Measurements from ENCODE around the gene SPATA46. TPM values are rescaled to one million over a fixed set of nuclear protein-coding genes. Genes with fewer than 3 reads are reported as not detected.

SPATA46 gene
- total RNA-seq, 2 experiments from 2014 or later: not detected

GRCh38 chr1:162372159-162373071, 4.2 kb downstream of the SPATA46 start:
- Histone ChIP-seq H3K27ac (ENCODE audit: low read depth in 1 of 2, low read length in 2 of 2) (no peak overlapping the region), H3K27me3 (ENCODE audit: control insufficient read depth in 1 of 2, insufficient read depth in 2 of 2, low read length in 2 of 2) (no peaks in the 10 kb centered on the region), H3K36me3 (ENCODE audit: insufficient read depth, low read length) (no peaks in the 10 kb centered on the region), H3K9me3 (ENCODE audit: control insufficient read depth in 1 of 2, insufficient read depth in 1 of 2, low read length in 2 of 2) (no peaks in the 10 kb centered on the region), H3K4me3 (ENCODE audit: low read length) (no peak overlapping the region), H3K4me1 (ENCODE audit: insufficient read depth, low read length) (no peaks in the 10 kb centered on the region)
- POLR2A ChIA-PET: no interaction called here
- no peaks in the 10 kb centered on the region for H3K4me1 Mint-ChIP-seq (ENCODE audit: low read depth)
- H3K36me3 Mint-ChIP-seq (ENCODE audit: low read depth): no peaks in the 10 kb centered on the region
- CTCF ChIA-PET: no interaction called here
- no peaks in the 10 kb centered on the region for H3K27me3 Mint-ChIP-seq
- ATAC-seq (ENCODE audit: poor library complexity) (no peak), DNase-seq (no peak)
- no peak overlapping the region for H3K27ac Mint-ChIP-seq
- TF ChIP-seq CTCF (IDR thresholded peaks at IDR 0.05): no peak
- no peaks in the 10 kb centered on the region for H3K9me3 Mint-ChIP-seq
- no peak overlapping the region for H3K4me3 Mint-ChIP-seq
- intact Hi-C loops (cut with DNase I, micrococcal nuclease): no loop called here

GRCh38 chr1:162371611-162372010, 5.0 kb downstream of the SPATA46 start:
- H3K36me3 ChIP-seq (ENCODE audit: insufficient read depth, low read length): no peaks in the 10 kb centered on the region
- Mint-ChIP-seq H3K9me3 (no peaks in the 10 kb centered on the region), H3K4me3 (no peak overlapping the region), H3K36me3 (ENCODE audit: low read depth) (no peaks in the 10 kb centered on the region), H3K4me1 (ENCODE audit: low read depth) (no peaks in the 10 kb centered on the region), H3K27me3 (no peaks in the 10 kb centered on the region), H3K27ac (no peak overlapping the region)
- DNase-seq (no peak), ATAC-seq (ENCODE audit: poor library complexity) (no peak)
- no peak overlapping the region for H3K27ac ChIP-seq (ENCODE audit: low read depth in 1 of 2, low read length in 2 of 2)
- no peak overlapping the region for H3K4me3 ChIP-seq (ENCODE audit: low read length)
- CTCF ChIA-PET: no interaction called here
- no peaks in the 10 kb centered on the region for H3K9me3 ChIP-seq (ENCODE audit: control insufficient read depth in 1 of 2, insufficient read depth in 1 of 2, low read length in 2 of 2)
- intact Hi-C loops (cut with DNase I, micrococcal nuclease): no loop called here
- no peaks in the 10 kb centered on the region for H3K27me3 ChIP-seq (ENCODE audit: control insufficient read depth in 1 of 2, insufficient read depth in 2 of 2, low read length in 2 of 2)
- no peaks in the 10 kb centered on the region for H3K4me1 ChIP-seq (ENCODE audit: insufficient read depth, low read length)
- TF ChIP-seq CTCF (IDR thresholded peaks at IDR 0.05): no peak
- POLR2A ChIA-PET: no interaction called here

- ChIA-PET POLR2A (no interaction called here), CTCF (no interaction called here)
- intact Hi-C loops (cut with DNase I, micrococcal nuclease): no loop called here
- Histone ChIP-seq H3K4me3 (ENCODE audit: low read length) (no peak overlapping the region), H3K27me3 (ENCODE audit: control insufficient read depth in 1 of 2, insufficient read depth in 2 of 2, low read length in 2 of 2) (no peaks in the 10 kb centered on the region), H3K36me3 (ENCODE audit: insufficient read depth, low read length) (no peaks in the 10 kb centered on the region), H3K4me1 (ENCODE audit: insufficient read depth, low read length) (no peaks in the 10 kb centered on the region), H3K9me3 (ENCODE audit: control insufficient read depth in 1 of 2, insufficient read depth in 1 of 2, low read length in 2 of 2) (no peaks in the 10 kb centered on the region), H3K27ac (ENCODE audit: low read depth in 1 of 2, low read length in 2 of 2) (no peak overlapping the region)
- ATAC-seq (ENCODE audit: poor library complexity) (no peak), DNase-seq (no peak)
- no peaks in the 10 kb centered on the region for H3K4me1 Mint-ChIP-seq (ENCODE audit: low read depth)
- H3K9me3 Mint-ChIP-seq: no peaks in the 10 kb centered on the region
- H3K27me3 Mint-ChIP-seq: no peaks in the 10 kb centered on the region
- H3K4me3 Mint-ChIP-seq: no peak overlapping the region
- H3K36me3 Mint-ChIP-seq (ENCODE audit: low read depth): no peaks in the 10 kb centered on the region
- H3K27ac Mint-ChIP-seq: no peak overlapping the region
- TF ChIP-seq CTCF (IDR thresholded peaks at IDR 0.05): no peak
Measured at GRCh38 chr1:162370721-162371120, 5.9 kb downstream of the SPATA46 start.
